NCI-H2081 treated with DMSO at 0.1 percent for 48 hours (cell line): ENCODE data around the gene IFRD2.
"Not testable (repeated sequence)": the region's sequence is repeated elsewhere in the genome, so short reads cannot be mapped to it uniquely, and the experiment has no call there.

Source experiments
- DNase-seq: peaks from one replicate; lab custom pipeline; 2025; lab: John Stamatoyannopoulos, UW

Gene IFRD2

GRCh38 chr3:50286322-50287227, 5.7 kb downstream of the IFRD2 start:
- no peak for DNase-seq

- not testable (repeated sequence) for DNase-seq
These were observed 8.1 kb downstream of the IFRD2 start for GRCh38 chr3:50284121-50284520.

GRCh38 chr3:50279255-50280016, 12.8 kb downstream of the IFRD2 start:
- DNase-seq: no peak

GRCh38 chr3:50278880-50279224, 13.4 kb downstream of the IFRD2 start, which contains the start of gene LSMEM2:
TSS of gene LSMEM2 (plus strand) at chr3:50279087. CDS start at chr3:50279114, 27 bp downstream.
- no peak for DNase-seq

GRCh38 chr3:50278123-50278879, 13.9 kb downstream of the IFRD2 start:
- DNase-seq: no peak

- no peak for DNase-seq
These were observed 15.5 kb downstream of the IFRD2 start for GRCh38 chr3:50276762-50277101.

- no peak for DNase-seq
These were observed 16.1 kb downstream of the IFRD2 start for GRCh38 chr3:50275996-50276761.

- no peak for DNase-seq
These were observed 16.9 kb downstream of the IFRD2 start for GRCh38 chr3:50275141-50275995.

GRCh38 chr3:50274371-50275104, 17.7 kb downstream of the IFRD2 start:
- no peak for DNase-seq

- no peak for DNase-seq
These were observed 18.6 kb downstream of the IFRD2 start for GRCh38 chr3:50273689-50274065.

GRCh38 chr3:50272911-50273688, 19.1 kb downstream of the IFRD2 start:
- no peak for DNase-seq

GRCh38 chr3:50272538-50272910, 19.7 kb downstream of the IFRD2 start:
- DNase-seq: not testable (repeated sequence)

GRCh38 chr3:50271314-50271936, 20.8 kb downstream of the IFRD2 start:
- no peak for DNase-seq

GRCh38 chr3:50270422-50271224, 21.6 kb downstream of the IFRD2 start:
- no peak for DNase-seq

GRCh38 chr3:50269977-50270413, 22.2 kb downstream of the IFRD2 start:
- no peak for DNase-seq

GRCh38 chr3:50269460-50269859, 22.8 kb downstream of the IFRD2 start:
- DNase-seq: no peak

GRCh38 chr3:50268703-50269451, 23.4 kb downstream of the IFRD2 start, which contains the start of gene SEMA3B:
TSS of gene SEMA3B (plus strand) at chr3:50269147. CDS start at chr3:50269241, 94 bp downstream.
- DNase-seq: no peak
